Measurements from ENCODE around the gene ZNF684. TPM values are rescaled to one million over a fixed set of nuclear protein-coding genes. Genes with fewer than 3 reads are reported as not detected.
"Not testable (repeated sequence)": the region's sequence is repeated elsewhere in the genome, so short reads cannot be mapped to it uniquely, and the experiment has no call there.

The ZNF684 gene
- 1.2 TPM for total RNA-seq

DNA sequence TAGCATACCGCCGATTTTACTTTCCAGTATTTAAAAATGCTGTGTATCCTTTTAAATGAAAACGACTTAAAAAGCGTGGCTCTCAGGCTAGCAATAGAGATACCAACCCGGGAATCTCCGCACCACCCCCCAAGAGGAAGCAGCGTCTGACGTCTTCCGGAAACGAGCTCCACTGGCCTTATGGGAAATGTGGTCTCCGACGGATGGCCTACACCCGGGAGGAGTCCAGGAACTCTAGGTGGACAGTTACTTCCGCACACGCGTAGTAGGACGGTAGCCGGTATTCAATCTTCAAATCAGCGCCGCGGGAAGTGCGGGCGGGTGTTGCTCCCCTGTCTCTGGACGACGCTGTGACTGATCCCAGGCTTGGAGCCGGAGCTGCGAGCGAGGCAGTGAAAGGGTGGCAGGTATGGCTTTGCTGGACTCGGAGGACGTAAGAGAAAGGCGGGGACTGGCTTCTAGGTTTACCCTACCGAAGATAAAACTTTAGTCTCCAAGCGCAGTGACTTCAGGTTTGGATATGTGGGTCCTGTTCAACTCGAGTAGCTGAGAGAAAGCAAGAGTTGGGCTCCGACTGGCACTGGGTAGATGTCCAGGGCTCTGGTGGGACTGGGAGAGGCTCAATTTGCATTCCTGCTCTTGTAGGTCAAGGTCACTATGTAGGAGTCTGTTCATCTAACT is at the start of gene ZNF684:
ZNF684 (plus strand) TSS at position 257 of the 681 bp plus-strand sequence. CDS start 1,530 bp downstream, outside the sequence.
- Histone ChIP-seq H3K4me3 (peak within 1 kb of the TSS; percentile 65), H3K27me3 (no peaks in the 10 kb centered on the region), H3K36me3 (peaks cover 0 to 6% of the 10 kb centered on the region in 2 donors), H3K4me1 (peaks cover 12% of the 10 kb centered on the region), H3K27ac (peak within 1 kb of the TSS; percentile 66), H3K9me3 (no peaks in the 10 kb centered on the region)
- intact Hi-C loops (cut with DNase I) = no loop called here
- peak; percentile 91 to 96 for DNase-seq (ENCODE audit: extremely low spot score in 2 of 2)
- TF ChIP-seq POLR2AphosphoS5 (IDR thresholded peaks at IDR 0.05; ENCODE audit: insufficient read depth in 1 of 2, low read depth in 1 of 2) = peak; percentile 80 to 99
- TF ChIP-seq, protein P1, sequence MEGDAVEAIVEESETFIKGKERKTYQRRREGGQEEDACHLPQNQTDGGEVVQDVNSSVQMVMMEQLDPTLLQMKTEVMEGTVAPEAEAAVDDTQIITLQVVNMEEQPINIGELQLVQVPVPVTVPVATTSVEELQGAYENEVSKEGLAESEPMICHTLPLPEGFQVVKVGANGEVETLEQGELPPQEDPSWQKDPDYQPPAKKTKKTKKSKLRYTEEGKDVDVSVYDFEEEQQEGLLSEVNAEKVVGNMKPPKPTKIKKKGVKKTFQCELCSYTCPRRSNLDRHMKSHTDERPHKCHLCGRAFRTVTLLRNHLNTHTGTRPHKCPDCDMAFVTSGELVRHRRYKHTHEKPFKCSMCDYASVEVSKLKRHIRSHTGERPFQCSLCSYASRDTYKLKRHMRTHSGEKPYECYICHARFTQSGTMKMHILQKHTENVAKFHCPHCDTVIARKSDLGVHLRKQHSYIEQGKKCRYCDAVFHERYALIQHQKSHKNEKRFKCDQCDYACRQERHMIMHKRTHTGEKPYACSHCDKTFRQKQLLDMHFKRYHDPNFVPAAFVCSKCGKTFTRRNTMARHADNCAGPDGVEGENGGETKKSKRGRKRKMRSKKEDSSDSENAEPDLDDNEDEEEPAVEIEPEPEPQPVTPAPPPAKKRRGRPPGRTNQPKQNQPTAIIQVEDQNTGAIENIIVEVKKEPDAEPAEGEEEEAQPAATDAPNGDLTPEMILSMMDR (IDR thresholded peaks at IDR 0.05) = no peak

DNA sequence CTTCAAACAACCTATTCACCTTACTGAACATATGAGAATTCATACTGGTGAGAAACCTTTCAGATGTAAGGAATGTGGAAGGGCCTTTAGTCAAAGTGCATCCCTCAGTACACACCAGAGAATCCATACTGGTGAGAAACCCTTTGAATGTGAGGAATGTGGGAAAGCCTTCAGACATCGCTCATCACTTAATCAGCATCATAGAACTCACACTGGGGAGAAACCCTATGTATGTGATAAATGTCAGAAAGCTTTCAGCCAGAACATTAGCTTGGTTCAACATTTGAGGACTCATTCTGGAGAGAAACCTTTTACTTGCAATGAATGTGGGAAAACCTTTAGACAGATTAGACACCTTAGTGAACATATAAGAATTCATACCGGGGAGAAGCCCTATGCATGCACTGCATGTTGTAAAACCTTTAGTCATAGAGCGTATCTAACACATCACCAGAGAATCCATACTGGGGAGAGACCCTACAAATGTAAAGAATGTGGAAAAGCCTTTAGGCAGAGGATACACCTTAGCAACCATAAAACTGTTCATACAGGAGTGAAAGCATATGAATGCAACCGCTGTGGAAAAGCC is 36.0 kb upstream of the ZNF684 start:
- peaks cover 3 to 67% of the 10 kb centered on the region in 2 donors for H3K36me3 ChIP-seq

DNA sequence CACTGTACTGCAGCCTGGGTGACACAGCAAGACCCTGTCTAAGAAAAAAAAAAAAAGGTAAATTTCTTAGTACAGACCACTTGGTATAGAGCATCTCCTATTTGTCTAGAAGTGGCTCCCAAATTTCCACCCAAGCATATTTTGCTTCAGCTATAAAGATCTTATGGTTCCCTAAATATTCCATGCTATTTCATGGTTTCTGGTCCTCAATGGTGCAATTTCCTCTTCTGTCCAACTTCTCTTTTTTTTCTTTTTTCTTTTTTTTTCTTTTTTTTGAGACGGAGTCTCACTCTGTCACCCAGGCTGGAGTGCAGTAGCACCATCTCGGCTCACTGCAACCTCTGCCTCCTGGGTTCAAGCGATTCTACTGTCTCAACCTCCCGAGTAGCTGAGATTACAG is 28.8 kb upstream of the ZNF684 start:
- H3K4me3 ChIP-seq; H3K4me1 ChIP-seq; H3K27ac ChIP-seq; DNase-seq (ENCODE audit: extremely low spot score in 2 of 2); intact Hi-C loops (cut with DNase I); H3K27me3 ChIP-seq: not testable (repeated sequence)
- Histone ChIP-seq H3K36me3 (peaks cover 0 to 14% of the 10 kb centered on the region in 2 donors), H3K9me3 (peaks cover 18% of the 10 kb centered on the region)

More for the DNA sequence above, 36.0 kb upstream of the ZNF684 start:
- H3K27ac ChIP-seq = no peak overlapping the region
- intact Hi-C loops (cut with DNase I) = no loop called here
- no peak for DNase-seq (ENCODE audit: extremely low spot score in 2 of 2)
- peaks cover 32% of the 10 kb centered on the region for H3K9me3 ChIP-seq
- no peaks in the 10 kb centered on the region for H3K27me3 ChIP-seq
- TF ChIP-seq POLR2AphosphoS5 (IDR thresholded peaks at IDR 0.05; ENCODE audit: insufficient read depth in 1 of 2, low read depth in 1 of 2) (no peak), POLR2A (IDR thresholded peaks at IDR 0.05) (no peak)
- TF ChIP-seq, protein P1 (IDR thresholded peaks at IDR 0.05) = no peak
- H3K4me1 ChIP-seq = no peaks in the 10 kb centered on the region
- no peak overlapping the region for H3K4me3 ChIP-seq

DNA sequence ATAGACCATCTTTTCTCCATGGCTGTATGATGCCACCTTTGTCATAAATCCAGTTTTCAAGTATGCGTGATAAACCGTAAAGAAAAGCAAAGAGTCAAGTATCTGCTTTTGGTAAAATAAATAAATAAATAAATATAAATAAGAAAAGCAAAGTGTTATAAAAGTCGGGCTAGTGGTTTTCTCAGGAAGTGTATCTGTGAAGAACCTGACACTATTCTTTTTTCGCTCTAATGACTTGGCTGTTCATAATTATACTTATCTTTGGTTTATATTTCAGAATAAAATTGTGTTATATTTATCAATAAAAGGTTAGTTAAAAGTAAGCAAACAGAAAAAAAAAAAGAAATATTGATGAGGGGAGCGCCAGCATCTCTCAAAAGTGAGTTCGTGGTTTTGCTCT is 23.5 kb upstream of the ZNF684 start:
- H3K36me3 ChIP-seq = no peaks in the 10 kb centered on the region
- no peak for TF ChIP-seq POLR2AphosphoS5 (IDR thresholded peaks at IDR 0.05; ENCODE audit: insufficient read depth in 1 of 2, low read depth in 1 of 2)
- TF ChIP-seq POLR2A (IDR thresholded peaks at IDR 0.05) = no peak
- TF ChIP-seq, protein P1 (IDR thresholded peaks at IDR 0.05) = no peak
- no peaks in the 10 kb centered on the region for H3K27me3 ChIP-seq
- H3K9me3 ChIP-seq = peaks cover 3% of the 10 kb centered on the region
- H3K4me1 ChIP-seq = peaks cover 17% of the 10 kb centered on the region
- intact Hi-C loops (cut with DNase I) = no loop called here
- peak overlapping the region; percentile 42 for H3K27ac ChIP-seq
- H3K4me3 ChIP-seq = peak overlapping the region; percentile 66 to 86
- DNase-seq (ENCODE audit: extremely low spot score in 2 of 2) = no peak

DNA sequence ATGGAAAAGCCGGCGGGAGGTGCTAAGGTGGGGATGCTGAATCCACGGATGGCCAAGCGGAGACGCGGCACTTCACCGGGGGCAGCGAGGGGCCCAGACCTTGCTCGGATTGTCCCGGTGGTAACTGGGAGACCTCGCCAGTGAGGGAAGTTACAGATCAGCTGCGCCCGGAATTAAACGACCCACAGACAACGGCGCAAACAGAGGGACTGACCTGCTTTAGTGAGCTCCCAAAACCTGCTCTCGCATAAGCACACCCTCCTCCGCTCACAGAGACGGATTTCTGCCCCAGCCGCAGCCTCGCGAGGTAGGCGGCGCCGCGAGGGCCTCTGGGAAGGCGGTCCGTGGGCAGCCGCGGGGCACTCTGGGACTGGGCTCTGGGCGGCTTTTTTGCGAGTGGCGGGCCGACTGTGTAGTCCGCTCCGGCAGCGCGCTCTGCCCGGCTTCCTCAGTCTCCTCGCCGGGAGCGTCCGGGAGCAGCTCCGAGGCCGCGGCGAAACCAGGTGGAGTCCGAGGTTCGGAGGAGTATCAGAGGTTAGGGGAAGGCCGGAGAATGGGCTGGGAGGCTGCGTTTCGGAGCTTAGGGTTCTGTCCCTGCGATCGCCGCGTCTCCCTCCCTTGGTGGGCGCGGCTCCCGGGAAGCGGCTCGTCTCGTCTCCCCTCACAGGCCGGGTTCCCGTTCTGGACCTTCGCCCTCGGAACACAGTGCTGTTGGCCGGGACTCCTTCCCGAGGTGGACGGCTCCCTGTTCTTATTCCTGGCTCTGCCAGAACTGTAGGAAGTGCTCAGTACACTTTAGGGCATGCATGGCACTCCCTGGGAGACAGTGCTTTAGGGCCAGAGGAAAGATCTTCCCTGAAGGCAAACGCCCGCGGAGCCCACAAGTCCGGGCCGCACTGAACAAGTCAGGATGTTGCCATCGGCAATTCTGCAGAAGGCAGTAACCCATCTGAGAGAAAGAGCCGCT is 22.8 kb upstream of the ZNF684 start, which contains the start of gene EXO5:
EXO5 (plus strand) TSS at position 393 of the 967 bp plus-strand sequence. CDS start 5,778 bp downstream, outside the sequence.
- TF ChIP-seq, protein P1 (IDR thresholded peaks at IDR 0.05) = no peak
- TF ChIP-seq POLR2AphosphoS5 (IDR thresholded peaks at IDR 0.05; ENCODE audit: insufficient read depth in 1 of 2, low read depth in 1 of 2) = peak; percentile 74 to 78
- TF ChIP-seq POLR2A (IDR thresholded peaks at IDR 0.05) = no peak
- Histone ChIP-seq H3K27ac (peak within 1 kb of the TSS; percentile 42), H3K4me3 (peak within 1 kb of the TSS; percentile 66 to 86), H3K9me3 (no peaks in the 10 kb centered on the region), H3K4me1 (peaks cover 17% of the 10 kb centered on the region), H3K36me3 (no peaks in the 10 kb centered on the region), H3K27me3 (no peaks in the 10 kb centered on the region)
- intact Hi-C loops (cut with DNase I) = no loop called here
- no peak for DNase-seq (ENCODE audit: extremely low spot score in 2 of 2)
